Body of pancreas (tissue), 4 donors: Measurements from ENCODE around the gene ALDOC. TPM values are rescaled to one million over a fixed set of nuclear protein-coding genes. Genes with fewer than 3 reads are reported as not detected.

ENCODE experiments used
- ATAC-seq: fragments of 150-250 bp; one replicate; pipeline ENCODE4 v1.9.1; 2016
- DNase-seq, 4 donors: peaks; one replicate each; pipeline ENCODE4 v3.0.0-alpha.2; 2019
- H3K27ac ChIP-seq, 4 donors: fragments of 200-600 bp; sonication (generic); 1 replicate in 3 of 4; 2 replicates in 1 of 4; pipeline versions ENCODE4 v1.5.1 to v1.6.1; 2016 to 2019; ENCODE audit warnings: mild to moderate bottlenecking in 1 of 4, mixed read lengths in 1 of 4, moderate library complexity in 1 of 4
- H3K27me3 ChIP-seq, 2 donors: fragments of 200-600 bp; sonication (generic); one replicate each; pipeline ENCODE4 v1.6.0; 2016; ENCODE audit warnings: mild to moderate bottlenecking in 1 of 2
- H3K36me3 ChIP-seq, 2 donors: fragments of 200-600 bp; sonication (generic); replicated peaks in 1 of 2; 2 replicates each; pipeline ENCODE4 v1.5.1; 2016; ENCODE audit warnings: low read depth in 2 of 2; ENCODE audit not compliant: insufficient read depth in 1 of 2
- H3K4me1 ChIP-seq: fragments of 200-600 bp; sonication (generic); one replicate; pipeline ENCODE4 v1.6.0; 2016
- H3K4me3 ChIP-seq, 2 donors: fragments of 200-600 bp; sonication (generic); 1 replicate in 1 of 2; 2 replicates in 1 of 2; pipeline ENCODE4 v1.5.1; 2016 to 2019
- H3K9me3 ChIP-seq, 3 donors: fragments of 200-600 bp; sonication (generic); 1 replicate in 2 of 3; 2 replicates in 1 of 3; pipeline ENCODE4 v1.5.1; 2016
- CTCF ChIP-seq, 7 experiments: fragments of 450-650 bp in 4 of 7; fragments of 200-600 bp in 3 of 7; sonication (generic) in 3 of 7; IDR thresholded peaks; one replicate each; pipeline ENCODE4 v1.5.1; 2016 to 2019; ENCODE audit warnings: antibody characterized with exemption in 7 of 7
- POLR2A ChIP-seq, 3 donors: fragments of 450-650 bp; IDR thresholded peaks; one replicate each; pipeline ENCODE4 v1.6.1; 2016; ENCODE audit warnings: antibody characterized with exemption in 3 of 3, mild to moderate bottlenecking in 2 of 3
- WGBS, 2 donors: methylation state at CpG; one replicate each; pipeline ENCODE4 v1.1.5; 2017; 5-methylcytosine and 5-hydroxymethylcytosine counted together
- intact Hi-C: fragments of 100-400 bp; cut with DNase I; formaldehyde crosslinking; loops from one replicate; pipeline ENCODE4 v1.15.1; 2023
- total RNA-seq, 2 donors: library from RNA; depleted of rRNA; stranded (reverse); fragments of >200 nt; gene quantifications; one replicate each; pipeline ENCODE4 v1.1.0, GENCODE V29; 2016

ALDOC gene
- total RNA-seq = 10 to 100 TPM in 1 of 2 donors, 1 to 10 TPM in 1; 2.9 to 25.1 TPM

- Histone ChIP-seq H3K27me3 (no peaks in the 10 kb centered on the region), H3K36me3 (no peaks in the 10 kb centered on the region), H3K4me3 (no peak within 1 kb of the TSS), H3K4me1 (peaks cover 17% of the 10 kb centered on the region), H3K27ac (peak within 1 kb of the TSS in 2 of 4 donors; percentile 15 to 34), H3K9me3 (no peaks in the 10 kb centered on the region)
- 4 to 33% methylated on average over 2 to 26 of the region's 26 CpGs for WGBS, 2 donors
- peak; percentile 97 for ATAC-seq
- DNase-seq = peak; percentile 97 to 100 (median 98)
- TF ChIP-seq CTCF (IDR thresholded peaks at IDR 0.05) = no peak
- peak; percentile 33 to 78 (median 75) for TF ChIP-seq POLR2A (IDR thresholded peaks at IDR 0.05)
- intact Hi-C loops = no loop called here
Observed at GRCh38 chr17:28576758-28577465, at the start of gene ALDOC. Gene ALDOC (minus strand): TSS chr17:28576895. CDS start chr17:28575532, 1,363 bp downstream.

DNA sequence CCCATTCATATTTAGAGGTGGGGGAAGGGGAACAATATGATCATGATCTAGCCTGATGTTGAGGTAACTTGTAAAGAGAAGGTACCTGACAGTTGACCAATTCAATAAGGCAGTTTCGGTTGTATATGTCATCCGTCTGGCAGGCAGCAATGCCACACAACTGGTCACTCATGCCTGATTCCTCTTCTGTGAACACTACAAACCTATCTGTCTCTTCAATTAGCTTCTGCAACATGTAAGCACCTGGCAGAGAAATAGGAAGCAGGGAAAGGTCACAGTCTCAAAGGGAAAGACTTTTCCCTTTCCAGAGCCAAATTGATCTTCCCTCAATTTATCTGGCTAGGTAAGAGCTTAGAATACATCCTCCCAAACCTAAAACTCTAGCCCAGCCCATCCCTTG, 47.5 kb upstream of the ALDOC start:
- Histone ChIP-seq H3K36me3 (peaks cover 34 to 37% of the 10 kb centered on the region in 2 donors), H3K27me3 (no peaks in the 10 kb centered on the region), H3K27ac (no peak overlapping the region), H3K4me3 (no peak overlapping the region), H3K4me1 (peaks cover 5% of the 10 kb centered on the region), H3K9me3 (no peaks in the 10 kb centered on the region)
- intact Hi-C loops = no loop called here
- DNase-seq (no peak), ATAC-seq (no peak)
- WGBS, 2 donors = 86 to 91% methylated on average over 2 of the region's 2 CpGs
- TF ChIP-seq POLR2A (IDR thresholded peaks at IDR 0.05) (no peak), CTCF (IDR thresholded peaks at IDR 0.05) (no peak)

DNA sequence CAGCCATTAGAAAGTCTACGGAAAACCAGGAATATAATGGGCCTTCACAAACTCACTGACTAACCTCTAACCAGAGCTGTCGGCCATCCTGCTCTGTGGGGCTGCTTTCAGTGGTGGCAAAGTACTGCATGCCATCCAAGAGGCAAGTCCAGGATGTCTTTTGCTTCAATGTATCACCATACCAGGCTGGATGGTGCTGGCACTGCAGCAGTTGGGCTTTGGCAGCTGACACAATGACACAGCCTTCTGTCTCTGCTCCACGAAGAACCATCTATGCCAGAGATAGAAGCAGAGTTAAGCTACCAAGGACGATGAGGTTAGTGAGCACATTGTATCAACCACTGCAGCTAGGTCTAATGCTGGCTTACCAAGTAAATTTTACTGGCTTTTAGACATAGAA, 47.0 kb upstream of the ALDOC start:
- 78 to 93% methylated on average over 4 of the region's 4 CpGs for WGBS, 2 donors
- Histone ChIP-seq H3K36me3 (peaks cover 37 to 42% of the 10 kb centered on the region in 2 donors), H3K9me3 (no peaks in the 10 kb centered on the region), H3K27me3 (no peaks in the 10 kb centered on the region), H3K4me1 (peaks cover 5% of the 10 kb centered on the region), H3K4me3 (no peak overlapping the region), H3K27ac (no peak overlapping the region)
- TF ChIP-seq CTCF (IDR thresholded peaks at IDR 0.05) = no peak
- no peak for TF ChIP-seq POLR2A (IDR thresholded peaks at IDR 0.05)
- intact Hi-C loops = no loop called here
- ATAC-seq = no peak
- no peak for DNase-seq

DNA sequence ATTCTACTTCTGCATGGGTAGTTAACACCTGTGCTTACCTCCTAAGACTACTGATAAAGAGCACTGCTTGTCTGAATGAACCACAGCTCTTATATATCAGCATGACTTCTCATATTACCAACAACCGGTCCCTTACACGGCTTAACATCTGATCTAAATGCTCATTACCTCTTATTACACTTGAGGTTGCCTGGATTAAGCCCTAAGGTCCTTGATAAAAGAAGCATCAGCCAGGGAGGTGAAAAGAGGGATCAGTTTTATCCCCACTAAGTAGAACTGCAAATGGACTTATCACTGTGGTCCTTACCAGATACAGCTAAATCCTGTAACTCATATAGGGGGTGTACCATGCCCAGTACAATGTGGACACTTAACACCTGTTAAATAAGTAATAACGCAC, 45.5 kb upstream of the ALDOC start:
- no peak for ATAC-seq
- H3K27me3 ChIP-seq = no peaks in the 10 kb centered on the region
- H3K36me3 ChIP-seq = peaks cover 40 to 50% of the 10 kb centered on the region in 2 donors
- no peak for DNase-seq
- peaks cover 5% of the 10 kb centered on the region for H3K4me1 ChIP-seq
- WGBS, 2 donors = 59 to 78% methylated on average over 3 of the region's 3 CpGs
- H3K9me3 ChIP-seq = no peaks in the 10 kb centered on the region
- intact Hi-C loops = no loop called here
- no peak overlapping the region for H3K27ac ChIP-seq
- TF ChIP-seq POLR2A (IDR thresholded peaks at IDR 0.05) = no peak
- TF ChIP-seq CTCF (IDR thresholded peaks at IDR 0.05) = no peak
- H3K4me3 ChIP-seq = no peak overlapping the region

DNA sequence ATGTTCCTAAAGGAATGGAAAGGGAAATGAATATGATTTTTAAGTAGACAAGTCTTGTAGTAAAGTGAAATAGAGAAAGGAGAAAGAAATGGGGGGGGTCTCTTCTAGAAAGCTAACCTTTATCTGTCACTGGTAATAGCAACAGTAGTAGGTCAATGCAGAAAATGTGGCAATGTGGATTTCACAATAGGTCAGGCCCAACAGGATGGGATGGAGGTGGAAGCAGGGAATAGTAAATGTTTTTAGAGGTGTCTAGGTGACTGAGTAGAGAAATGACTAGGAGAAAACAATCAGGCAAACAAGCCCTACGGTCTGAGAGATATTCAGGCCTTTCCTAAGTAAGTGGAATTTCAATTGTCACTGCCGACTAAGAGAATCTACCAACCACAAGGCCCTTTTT, 43.3 kb upstream of the ALDOC start:
- Histone ChIP-seq H3K27ac (no peak overlapping the region), H3K36me3 (peaks cover 45 to 66% of the 10 kb centered on the region in 2 donors), H3K4me3 (no peak overlapping the region), H3K27me3 (no peaks in the 10 kb centered on the region), H3K9me3 (no peaks in the 10 kb centered on the region), H3K4me1 (peaks cover 5% of the 10 kb centered on the region)
- intact Hi-C loops = no loop called here
- no peak for ATAC-seq
- 77 to 82% methylated on average over 2 of the region's 2 CpGs for WGBS, 2 donors
- DNase-seq = no peak
- TF ChIP-seq POLR2A (IDR thresholded peaks at IDR 0.05) = no peak
- no peak for TF ChIP-seq CTCF (IDR thresholded peaks at IDR 0.05)
